H54 (cell line): ENCODE data around the gene MYL10.
A peak's percentile ranks its signal among the peaks of the same experiment; 100 is the strongest.
"Not testable (repeated sequence)": the region's sequence is repeated elsewhere in the genome, so short reads cannot be mapped to it uniquely, and the experiment has no call there.

Source experiments
- DNase-seq: peaks from one replicate; pipeline ENCODE4 v3.0.0; 2011; ENCODE audit warnings: low spot score, mixed read lengths; ENCODE audit not compliant: insufficient read length
- FAIRE-seq: peaks from 3 replicates; lab custom pipeline; 2011; peaks lifted over from hg19 to GRCh38; lab: Jason Lieb, UNC
- POLR2A ChIP-seq: IDR thresholded peaks from 2 replicates; pipeline ENCODE4 v1.6.1; 2011; ENCODE audit warnings: low read depth, mild to moderate bottlenecking, low read length

The MYL10 gene

GRCh38 chr7:101620991-101621390 lies 8.1 kb downstream of the MYL10 start:
- no peak for TF ChIP-seq POLR2A
- FAIRE-seq (no peak), DNase-seq (no peak)

GRCh38 chr7:101620395-101620794 lies 8.7 kb downstream of the MYL10 start:
- TF ChIP-seq POLR2A = no peak
- FAIRE-seq (no peak), DNase-seq (no peak)

GRCh38 chr7:101618916-101619315 lies 10.2 kb downstream of the MYL10 start:
- no peak for TF ChIP-seq POLR2A
- DNase-seq (no peak), FAIRE-seq (no peak)

- no peak for TF ChIP-seq POLR2A
- DNase-seq = no peak
- FAIRE-seq = no peak
These were observed 10.8 kb downstream of the MYL10 start for GRCh38 chr7:101618207-101618839.

DNA sequence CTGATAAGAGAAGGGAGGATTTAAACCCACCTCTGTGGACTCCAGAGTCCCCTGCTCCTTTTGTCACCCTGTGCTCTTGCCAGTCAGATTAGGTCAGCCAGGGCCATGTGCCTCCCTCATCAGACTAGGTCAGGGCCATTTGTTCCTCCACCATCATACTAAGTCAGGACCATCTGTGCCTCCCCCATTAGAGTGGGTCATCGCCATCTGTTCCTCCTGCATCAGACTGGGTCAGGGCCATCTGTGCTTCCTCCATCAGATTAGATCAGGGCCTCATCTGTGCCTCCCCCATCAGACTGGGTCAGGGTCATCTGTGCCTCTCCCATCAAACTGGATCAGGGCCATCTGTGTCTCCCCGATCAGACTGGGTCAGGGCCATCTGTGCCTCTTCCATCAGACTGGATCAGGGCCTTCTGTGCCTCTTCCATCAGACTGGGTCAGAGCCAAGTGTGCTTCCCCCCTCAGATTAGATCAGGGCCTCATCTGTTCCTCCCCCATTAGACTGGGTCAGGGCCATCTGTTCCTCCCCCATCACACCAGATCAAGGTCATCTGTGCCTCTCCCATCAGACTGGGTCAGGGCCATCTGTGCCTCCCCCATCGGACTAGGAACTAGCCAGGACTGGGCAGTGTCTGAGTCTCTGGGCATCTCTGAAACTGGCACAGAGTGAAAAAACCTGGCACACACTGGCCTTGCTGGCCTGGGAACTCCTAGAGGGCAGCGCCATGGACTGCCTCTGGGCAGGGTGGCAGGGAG lies 11.5 kb downstream of the MYL10 start:
- no peak for TF ChIP-seq POLR2A
- DNase-seq (no peak), FAIRE-seq (no peak)

- TF ChIP-seq POLR2A = no peak
- DNase-seq (no peak), FAIRE-seq (no peak)
These were observed 13.7 kb downstream of the MYL10 start for GRCh38 chr7:101615446-101615845.

DNA sequence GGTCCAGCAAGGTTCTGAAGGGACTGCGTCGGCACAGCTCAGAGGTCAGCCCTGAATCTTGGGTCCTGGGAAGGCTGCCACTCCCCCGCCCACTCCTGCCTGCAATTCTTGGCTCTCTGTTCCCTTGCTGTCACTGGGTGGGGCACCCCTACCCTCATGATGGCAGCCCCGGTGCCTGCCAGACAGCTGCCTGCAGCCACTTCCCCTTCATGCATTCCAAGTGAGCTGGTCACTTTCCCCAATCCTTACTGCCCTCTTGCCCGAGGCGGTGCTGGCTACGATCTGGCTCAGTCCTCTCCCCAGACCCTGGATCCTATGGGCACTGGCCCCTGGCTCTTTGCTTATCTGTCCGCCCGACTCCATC lies 14.2 kb downstream of the MYL10 start:
- FAIRE-seq (no peak), DNase-seq (peak; percentile 82)
- TF ChIP-seq POLR2A = no peak

GRCh38 chr7:101614098-101614938 lies 14.8 kb downstream of the MYL10 start:
- DNase-seq (no peak), FAIRE-seq (no peak)
- TF ChIP-seq POLR2A = no peak

DNA sequence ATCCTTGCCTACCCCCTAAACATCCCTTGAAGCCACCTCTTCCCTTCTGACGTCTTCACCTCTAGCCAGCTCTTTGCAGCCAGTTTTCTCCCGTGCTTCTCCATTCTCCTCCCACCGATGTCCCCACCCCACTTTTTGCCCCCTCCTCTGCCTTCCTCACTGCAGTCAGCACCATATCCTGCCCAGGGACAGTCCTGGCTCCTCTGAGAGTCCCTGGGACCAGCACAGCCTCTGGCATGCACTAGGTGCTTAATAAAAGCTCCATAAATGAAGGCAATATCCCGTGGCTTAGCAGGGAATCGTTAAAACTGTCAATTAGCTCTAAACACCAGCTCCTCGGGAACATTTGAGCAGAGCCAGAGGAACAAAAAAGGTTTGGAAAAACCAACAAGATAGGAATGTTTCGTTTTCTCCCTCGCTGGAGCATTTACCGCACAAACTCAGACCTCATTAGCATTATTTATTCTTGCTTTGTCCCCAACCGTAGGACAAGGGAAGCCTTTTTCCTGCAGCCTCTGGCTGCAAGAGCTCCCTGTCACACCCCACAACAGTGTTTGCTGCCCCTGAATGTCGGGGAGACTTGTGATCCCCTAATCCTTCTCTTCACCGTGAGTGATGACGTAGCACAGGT lies 16.1 kb downstream of the MYL10 start:
- TF ChIP-seq POLR2A = no peak
- DNase-seq (no peak), FAIRE-seq (no peak)

DNA sequence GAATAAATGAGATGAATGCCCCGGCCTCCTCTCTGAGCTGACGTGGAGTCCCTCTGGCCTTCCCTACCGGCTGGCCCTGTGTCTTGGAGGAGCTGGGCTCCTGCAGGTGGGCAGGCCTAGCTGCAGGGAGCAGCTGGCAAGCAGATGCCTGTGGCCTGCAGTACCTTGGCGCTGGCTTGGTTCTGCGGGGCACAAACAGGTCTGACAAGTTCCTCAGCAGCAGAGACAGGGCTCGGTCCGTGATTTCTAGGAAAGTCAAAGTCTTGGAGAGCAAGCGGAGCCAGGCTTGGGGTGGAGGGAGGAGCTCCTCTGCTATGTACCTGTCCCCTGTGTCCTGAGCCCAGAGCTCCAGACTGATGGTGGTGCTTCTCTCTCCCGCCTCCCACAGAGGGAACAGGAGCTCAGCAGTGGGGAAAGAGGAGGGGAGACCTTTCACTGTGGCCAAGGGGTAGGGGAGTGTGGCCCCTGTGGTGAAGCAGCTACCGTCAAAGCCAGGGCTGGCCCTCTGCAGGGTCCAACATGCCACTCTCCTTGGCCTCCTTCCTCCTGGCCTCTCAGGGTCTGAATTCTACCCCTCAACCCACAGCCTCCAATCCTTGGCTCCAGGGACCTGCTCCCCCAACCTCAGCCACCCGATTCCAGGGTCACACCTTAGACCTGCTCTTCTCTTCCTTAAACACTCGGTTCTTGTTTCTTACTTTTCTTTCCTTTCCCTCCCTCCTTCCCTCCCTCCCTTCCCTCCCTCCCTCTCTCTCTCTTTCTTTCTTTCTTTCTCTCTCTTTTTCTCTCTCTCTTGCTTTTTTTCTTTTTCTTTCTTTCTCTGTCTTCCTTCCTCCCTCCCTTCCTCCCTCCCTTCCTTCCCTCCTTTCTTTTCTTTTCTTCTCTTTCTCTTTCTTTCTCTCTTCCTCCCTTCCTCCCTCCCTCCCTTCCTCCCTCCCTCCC lies 20.1 kb downstream of the MYL10 start:
- TF ChIP-seq POLR2A = no peak
- no peak for FAIRE-seq
- no peak for DNase-seq

DNA sequence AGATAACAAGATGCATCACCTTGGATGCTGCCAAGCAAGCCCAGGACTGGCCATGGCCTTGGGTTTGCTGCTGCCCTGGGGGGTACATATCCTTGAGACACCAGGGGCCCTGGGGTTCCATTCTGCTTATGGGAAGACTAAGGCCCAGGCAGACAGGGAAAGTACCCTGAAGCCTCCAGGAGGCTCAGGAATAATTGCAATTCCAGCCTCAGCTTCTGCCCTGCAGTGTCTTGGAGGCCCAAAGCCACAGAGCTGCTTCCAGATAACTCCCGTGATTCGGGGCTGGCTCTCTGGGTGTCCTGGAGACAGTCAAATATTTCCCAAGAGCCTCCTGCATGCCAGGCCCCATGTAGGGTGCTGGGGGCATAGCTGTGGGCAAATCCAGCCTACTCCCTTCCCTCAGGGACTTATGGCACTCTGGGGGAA lies 22.6 kb downstream of the MYL10 start:
- TF ChIP-seq POLR2A = no peak
- FAIRE-seq (no peak), DNase-seq (no peak)

- no peak for DNase-seq
- FAIRE-seq = no peak
- TF ChIP-seq POLR2A = no peak
These were observed 23.2 kb downstream of the MYL10 start for GRCh38 chr7:101605611-101606497.

DNA sequence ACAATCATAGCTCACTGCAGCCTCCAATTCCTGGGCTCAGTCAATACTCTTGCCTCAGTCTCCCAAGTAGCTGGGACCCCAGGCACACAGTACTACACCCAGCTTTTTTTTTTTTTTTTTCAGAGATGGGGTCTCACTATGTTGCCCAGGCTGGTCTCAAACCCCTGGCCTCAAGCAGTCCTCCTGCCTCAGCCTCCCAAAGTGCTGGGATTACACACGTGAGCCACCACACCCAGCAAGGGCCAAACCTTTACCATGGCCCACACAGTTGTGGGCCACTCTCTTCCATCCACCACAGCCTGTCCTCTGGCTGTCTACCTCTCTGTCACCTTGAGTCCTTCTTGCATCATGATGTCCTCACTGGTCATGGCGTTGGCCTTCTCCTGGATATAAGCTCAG lies 24.2 kb downstream of the MYL10 start:
- DNase-seq, FAIRE-seq: not testable (repeated sequence)
